GM23338 (cell line): Measurements from ENCODE around the gene CLIC2. TPM values are rescaled to one million over a fixed set of nuclear protein-coding genes. Genes with fewer than 3 reads are reported as not detected.

Experiments
- ATAC-seq: fragments of 200-7000 bp; cut with Tn5 transposase; 3 replicates; pipeline ENCODE4 v1.9.1; 2020
- DNase-seq: peaks from one replicate; pipeline ENCODE4 v3.0.0-alpha.2; 2015; ENCODE audit warnings: low spot score
- H2AFZ ChIP-seq: fragments of 200-600 bp; sonication (generic); 2 replicates; pipeline ENCODE4 v1.8.0; 2016; ENCODE audit warnings: antibody characterized with exemption, mild to moderate bottlenecking, moderate library complexity
- H3F3A ChIP-seq: fragments of 200-600 bp; sonication (generic); replicated peaks from 2 replicates; pipeline ENCODE4 v1.8.0; 2017; ENCODE audit warnings: antibody characterized with exemption, mixed run types, low read depth
- H3K27ac ChIP-seq: fragments of 200-600 bp; sonication (generic); 2 replicates; pipeline ENCODE4 v1.6.1; 2016; ENCODE audit warnings: low read depth
- H3K27me3 ChIP-seq: fragments of 200-600 bp; sonication (generic); 2 replicates; pipeline ENCODE4 v1.8.0; 2016; ENCODE audit warnings: mild to moderate bottlenecking, mixed run types, moderate library complexity; ENCODE audit not compliant: insufficient read depth
- H3K36me3 ChIP-seq: fragments of 200-600 bp; sonication (generic); 2 replicates; pipeline ENCODE4 v1.8.0; 2016; ENCODE audit warnings: mild to moderate bottlenecking; ENCODE audit not compliant: insufficient read depth
- H3K4me1 ChIP-seq: fragments of 200-600 bp; sonication (generic); 2 replicates; pipeline ENCODE4 v1.8.0; 2016; ENCODE audit warnings: mild to moderate bottlenecking, moderate library complexity; ENCODE audit not compliant: insufficient read depth
- H3K4me2 ChIP-seq: fragments of 200-600 bp; sonication (generic); 2 replicates; pipeline ENCODE4 v1.7.1; 2017; ENCODE audit warnings: mixed run types
- H3K4me3 ChIP-seq: fragments of 200-600 bp; sonication (generic); 2 replicates; pipeline ENCODE4 v1.6.1; 2016; ENCODE audit warnings: mixed run types
- H3K79me2 ChIP-seq: fragments of 200-600 bp; sonication (generic); replicated peaks from 2 replicates; pipeline ENCODE4 v1.8.0; 2017; ENCODE audit warnings: mild to moderate bottlenecking; ENCODE audit not compliant: insufficient read depth
- H3K9me2 ChIP-seq: fragments of 200-600 bp; sonication (generic); 2 replicates; pipeline ENCODE4 v1.8.0; 2017; ENCODE audit not compliant: insufficient read depth
- H4K20me1 ChIP-seq: fragments of 200-600 bp; sonication (generic); replicated peaks from 2 replicates; pipeline ENCODE4 v1.8.0; 2017; ENCODE audit warnings: mild to moderate bottlenecking; ENCODE audit not compliant: insufficient read depth
- H3K27ac Mint-ChIP-seq: 2 replicates; pipeline ENCODE4 v1.8.0; 2020; ENCODE audit warnings: inconsistent platforms, mild to moderate bottlenecking, moderate library complexity, mixed read lengths
- H3K27me3 Mint-ChIP-seq: 3 replicates; pipeline ENCODE4 v1.8.0; 2022; ENCODE audit warnings: low read depth, mild to moderate bottlenecking, moderate library complexity, mixed read lengths, inconsistent platforms; ENCODE audit not compliant: insufficient read depth, poor library complexity
- H3K36me3 Mint-ChIP-seq: 3 replicates; pipeline ENCODE4 v1.8.0; 2021; ENCODE audit warnings: low read depth, mild to moderate bottlenecking, inconsistent platforms, moderate library complexity, mixed read lengths
- H3K4me1 Mint-ChIP-seq: 3 replicates; pipeline ENCODE4 v1.8.0; 2020; ENCODE audit warnings: mild to moderate bottlenecking, inconsistent platforms, mixed read lengths
- H3K4me3 Mint-ChIP-seq: 3 replicates; pipeline ENCODE4 v1.8.0; 2021; ENCODE audit warnings: moderate library complexity, mild to moderate bottlenecking, inconsistent platforms, mixed read lengths
- H3K9me3 Mint-ChIP-seq: 3 replicates; pipeline ENCODE4 v1.8.0; 2020; ENCODE audit warnings: moderate library complexity, mild to moderate bottlenecking, inconsistent platforms, mixed read lengths
- ETS1 ChIP-seq: IDR thresholded peaks from 2 replicates; pipeline ENCODE4 v1.6.1; 2016; ENCODE audit warnings: antibody characterized with exemption
- EZH2 ChIP-seq: fragments of 200-600 bp; sonication (generic); IDR thresholded peaks from one replicate; pipeline ENCODE4 v1.8.0; 2017; ENCODE audit warnings: antibody characterized with exemption, mild to moderate bottlenecking, low read depth; ENCODE audit not compliant: unreplicated experiment
- REST ChIP-seq: IDR thresholded peaks from one replicate; pipeline ENCODE4 v1.6.1; 2018; ENCODE audit warnings: antibody characterized with exemption; ENCODE audit not compliant: unreplicated experiment
- ZNF462 ChIP-seq: fragments of 250-450 bp; sonication (Bioruptor Pico); IDR thresholded peaks from 2 replicates; pipeline ENCODE4 v1.5.0; 2020; ENCODE audit warnings: mild to moderate bottlenecking, moderate library complexity
- polyA plus RNA-seq: library from polyadenylated mRNA; unstranded; fragments of >200 nt; fragmentation: Nextera tagmentation; extraction: Ambion mirVana; gene quantifications from 2 replicates; pipeline ENCODE4 v1.2.1, GENCODE V29; 2016
- total RNA-seq: library from RNA; depleted of rRNA; stranded (reverse); fragments of >200 nt; shearing (Covaris generic); gene quantifications from 2 replicates; pipeline ENCODE4 v1.2.3, GENCODE V29; 2014

CLIC2 gene
- total and polyA plus RNA-seq, 2 experiments from 2014 or later, result 0.56 to 0.61 TPM

- no peaks in the 10 kb centered on the region for H3K79me2 ChIP-seq
- H3K27ac Mint-ChIP-seq, result no peak overlapping the region
- ATAC-seq, result no peak
- H4K20me1 ChIP-seq, result no peaks in the 10 kb centered on the region
- no peak overlapping the region for H3K4me3 ChIP-seq
- no peak overlapping the region for H3K4me3 Mint-ChIP-seq
- H3K9me3 Mint-ChIP-seq, result no peaks in the 10 kb centered on the region; the same call in 2 of the 3 replicates
- H3K4me2 ChIP-seq, result no peak overlapping the region
- TF ChIP-seq ZNF462 (CRISPR knock-in tag), result no peak
- TF ChIP-seq ETS1, result no peak
- TF ChIP-seq EZH2, result no peak
- no peak for TF ChIP-seq REST
- H3K4me1 Mint-ChIP-seq, result no peaks in the 10 kb centered on the region
- no peaks in the 10 kb centered on the region for H3K27me3 ChIP-seq
- H3K9me2 ChIP-seq, result no peaks in the 10 kb centered on the region
- H3F3A ChIP-seq, result no peaks in the 10 kb centered on the region
- no peak for DNase-seq
- H3K4me1 ChIP-seq, result no peaks in the 10 kb centered on the region
- H3K27me3 Mint-ChIP-seq, result no peaks in the 10 kb centered on the region
- H3K27ac ChIP-seq, result no peak overlapping the region
- H3K36me3 ChIP-seq, result no peaks in the 10 kb centered on the region
- no peak overlapping the region for H2AFZ ChIP-seq
- no peaks in the 10 kb centered on the region for H3K36me3 Mint-ChIP-seq
Measured at GRCh38 chrX:155330992-155331391, 3.4 kb downstream of the CLIC2 start.
